OCI-LY1 (cell line): ENCODE results near the gene RPF1.
A peak's percentile ranks its signal among the peaks of the same experiment; 100 is the strongest.

Source experiments
- H2AFZ ChIP-seq: fragments of 200-600 bp; sonication (generic), shearing (Covaris generic); 2 replicates; pipeline ENCODE4 v1.6.0; 2014; ENCODE audit warnings: antibody characterized with exemption, mild to moderate bottlenecking, low read length
- H3F3A ChIP-seq: fragments of 200-600 bp; sonication (generic), shearing (Covaris generic); 2 replicates; pipeline ENCODE4 v1.6.0; 2014; ENCODE audit warnings: mild to moderate bottlenecking, antibody characterized with exemption, low read length, moderate library complexity; ENCODE audit not compliant: insufficient read depth
- H3K27ac ChIP-seq: fragments of 200-600 bp; sonication (generic); 2 replicates; pipeline ENCODE4 v1.5.1; 2014; ENCODE audit warnings: low read length, mixed run types, mild to moderate bottlenecking, low read depth; ENCODE audit not compliant: poor library complexity, severe bottlenecking
- H3K27me3 ChIP-seq: fragments of 200-600 bp; sonication (generic); 2 replicates; pipeline ENCODE4 v1.6.0; 2014; ENCODE audit warnings: antibody characterized with exemption, mild to moderate bottlenecking, low read length, moderate library complexity; ENCODE audit not compliant: insufficient read depth
- H3K36me3 ChIP-seq: fragments of 200-600 bp; sonication (generic); 2 replicates; pipeline ENCODE4 v1.6.1; 2014; ENCODE audit warnings: mild to moderate bottlenecking, antibody characterized with exemption, low read length, moderate library complexity, mixed read lengths; ENCODE audit not compliant: insufficient read depth
- H3K4me1 ChIP-seq: fragments of 200-600 bp; sonication (generic); 2 replicates; pipeline ENCODE4 v1.5.1; 2014; ENCODE audit warnings: mild to moderate bottlenecking, low read length, moderate library complexity; ENCODE audit not compliant: insufficient read depth, severe bottlenecking
- H3K4me2 ChIP-seq: fragments of 200-600 bp; sonication (generic), shearing (Covaris generic); 2 replicates; pipeline ENCODE4 v1.6.1; 2014; ENCODE audit warnings: low read length
- H3K4me3 ChIP-seq: fragments of 200-600 bp; sonication (generic); 2 replicates; pipeline ENCODE4 v1.5.1; 2014; ENCODE audit warnings: low read length, low read depth, mild to moderate bottlenecking, mixed read lengths; ENCODE audit not compliant: poor library complexity, severe bottlenecking
- H3K79me2 ChIP-seq: fragments of 200-600 bp; shearing (Covaris generic); 2 replicates; pipeline ENCODE4 v1.6.1; 2016; ENCODE audit warnings: mixed run types, low read length, mixed read lengths; ENCODE audit not compliant: insufficient read depth
- H3K9ac ChIP-seq: fragments of 200-600 bp; sonication (generic), shearing (Covaris generic); 2 replicates; pipeline ENCODE4 v1.6.1; 2014; ENCODE audit warnings: mild to moderate bottlenecking, low read length, mixed read lengths
- H3K9me2 ChIP-seq: fragments of 200-600 bp; sonication (generic), shearing (Covaris generic); 2 replicates; pipeline ENCODE4 v1.6.1; 2014; ENCODE audit warnings: low read depth, mild to moderate bottlenecking, low read length, mixed read lengths
- H3K9me3 ChIP-seq: fragments of 200-600 bp; shearing (Covaris generic); 2 replicates; pipeline ENCODE4 v1.6.1; 2014; ENCODE audit warnings: low read length, mixed read lengths
- H4K20me1 ChIP-seq: fragments of 200-600 bp; sonication (generic), shearing (Covaris generic); 2 replicates; pipeline ENCODE4 v1.6.0; 2016; ENCODE audit warnings: mild to moderate bottlenecking, low read length; ENCODE audit not compliant: insufficient read depth
- CTCF ChIP-seq: fragments of 200-600 bp; sonication (generic), shearing (Covaris generic); IDR thresholded peaks from 2 replicates; pipeline ENCODE4 v1.5.1; 2017; ENCODE audit warnings: mild to moderate bottlenecking, antibody characterized with exemption, low read length, moderate library complexity, mixed read lengths
- EZH2 ChIP-seq: fragments of 200-600 bp; sonication (generic), shearing (Covaris generic); IDR thresholded peaks from 2 replicates; pipeline ENCODE4 v1.8.0; 2017; ENCODE audit warnings: borderline replicate concordance, mixed run types, mild to moderate bottlenecking, antibody characterized with exemption, low read length, moderate library complexity, mixed read lengths

Gene RPF1

GRCh38 chr1:84478876-84479868 lies at the start of gene RPF1:
Gene RPF1, plus strand, starts transcription at chr1:84479266. Its CDS starts 16 bp downstream, at chr1:84479282.
- Histone ChIP-seq H3K4me1 (peaks cover 29% of the 10 kb centered on the region), H3K27me3 (no peaks in the 10 kb centered on the region), H3K4me3 (peak within 1 kb of the TSS; percentile 87), H3K36me3 (peaks cover 31% of the 10 kb centered on the region), H3K9me2 (no peaks in the 10 kb centered on the region), H2AFZ (peak within 1 kb of the TSS; percentile 100), H4K20me1 (no peaks in the 10 kb centered on the region), H3K9ac (peak within 1 kb of the TSS; percentile 81), H3K27ac (peak within 1 kb of the TSS; percentile 44), H3F3A (no peaks in the 10 kb centered on the region; the same call in 1 of the 2 replicates), H3K79me2 (peaks cover 31% of the 10 kb centered on the region), H3K4me2 (peak within 1 kb of the TSS; percentile 97), H3K9me3 (peaks cover 5% of the 10 kb centered on the region; the same call in 1 of the 2 replicates)
- TF ChIP-seq EZH2 (no peak), CTCF (0 out of 2 replicates have a peak, but pooled peaks have one; percentile 7)

GRCh38 chr1:84430546-84430945 lies 48.5 kb upstream of the RPF1 start:
- H3K36me3 ChIP-seq: no peaks in the 10 kb centered on the region
- no peaks in the 10 kb centered on the region for H3F3A ChIP-seq
- no peak overlapping the region for H3K4me2 ChIP-seq
- H3K4me1 ChIP-seq: peaks cover 27% of the 10 kb centered on the region
- no peaks in the 10 kb centered on the region for H4K20me1 ChIP-seq
- no peak overlapping the region for H2AFZ ChIP-seq
- no peak overlapping the region for H3K4me3 ChIP-seq
- H3K27me3 ChIP-seq: no peaks in the 10 kb centered on the region
- no peaks in the 10 kb centered on the region for H3K9me2 ChIP-seq
- H3K27ac ChIP-seq: no peak overlapping the region
- peaks cover 14% of the 10 kb centered on the region for H3K9me3 ChIP-seq
- TF ChIP-seq EZH2 (no peak), CTCF (no peak)
- no peak overlapping the region for H3K9ac ChIP-seq
- H3K79me2 ChIP-seq: no peaks in the 10 kb centered on the region

- H3K9me2 ChIP-seq: no peaks in the 10 kb centered on the region
- H3K27me3 ChIP-seq: no peaks in the 10 kb centered on the region
- TF ChIP-seq CTCF (peak; percentile 89), EZH2 (no peak)
- H3K27ac ChIP-seq: peak overlapping the region; percentile 38
- no peaks in the 10 kb centered on the region for H3F3A ChIP-seq
- H2AFZ ChIP-seq: peak overlapping the region; percentile 80
- H3K4me1 ChIP-seq: peaks cover 49% of the 10 kb centered on the region
- H3K9ac ChIP-seq: peak overlapping the region; percentile 46
- H3K36me3 ChIP-seq: no peaks in the 10 kb centered on the region
- H3K9me3 ChIP-seq: peaks cover 14% of the 10 kb centered on the region
- H4K20me1 ChIP-seq: no peaks in the 10 kb centered on the region
- no peaks in the 10 kb centered on the region for H3K79me2 ChIP-seq
- H3K4me2 ChIP-seq: peak overlapping the region; percentile 62
- peak overlapping the region; percentile 50 for H3K4me3 ChIP-seq
Observed at GRCh38 chr1:84433258-84434080, 45.6 kb upstream of the RPF1 start.
